T-helper 17 cell (primary cell): ENCODE results near the gene TRMT44. TPM values are rescaled to one million over a fixed set of nuclear protein-coding genes. Genes with fewer than 3 reads are reported as not detected.

ENCODE experiments used
- ATAC-seq: fragments of 150-1000 bp; cut with Tn5 transposase; 2 replicates; pipeline ENCODE4 v1.10.0; 2021; ENCODE audit warnings: mild to moderate bottlenecking, moderate library complexity
- DNase-seq, 3 donors: peaks; one replicate each; pipeline versions ENCODE4 v3.0.0 to v3.0.0-alpha.2; 2020 to 2021
- H3K9me3 ChIP-seq: one replicate; pipeline ENCODE4 v1.7.0; 2013; ENCODE audit warnings: low read length, mild to moderate bottlenecking; ENCODE audit not compliant: control insufficient read depth, poor library complexity, severe bottlenecking
- H3K27ac Mint-ChIP-seq: one replicate; pipeline ENCODE4 v1.8.0; 2022; ENCODE audit warnings: mild to moderate bottlenecking, moderate library complexity, mixed read lengths
- H3K27me3 Mint-ChIP-seq: one replicate; pipeline ENCODE4 v1.8.0; 2022; ENCODE audit warnings: mixed read lengths
- H3K36me3 Mint-ChIP-seq: one replicate; pipeline ENCODE4 v1.8.0; 2022; ENCODE audit warnings: low read depth, mixed read lengths
- H3K4me1 Mint-ChIP-seq: one replicate; pipeline ENCODE4 v1.8.0; 2022; ENCODE audit warnings: mild to moderate bottlenecking, mixed read lengths
- H3K4me3 Mint-ChIP-seq: one replicate; pipeline ENCODE4 v1.8.0; 2022; ENCODE audit warnings: mild to moderate bottlenecking, moderate library complexity, mixed read lengths
- total RNA-seq, 4 donors: library from RNA in 2 of 4; stranded (reverse) in 2 of 4; gene quantifications; one replicate each; pipeline ENCODE4 v1.2.3 and lab custom pipeline; 2022 to 2026

TRMT44 gene
- total RNA-seq, 2 donors from 2014 or later: 20.4 to 32.7 TPM

DNA sequence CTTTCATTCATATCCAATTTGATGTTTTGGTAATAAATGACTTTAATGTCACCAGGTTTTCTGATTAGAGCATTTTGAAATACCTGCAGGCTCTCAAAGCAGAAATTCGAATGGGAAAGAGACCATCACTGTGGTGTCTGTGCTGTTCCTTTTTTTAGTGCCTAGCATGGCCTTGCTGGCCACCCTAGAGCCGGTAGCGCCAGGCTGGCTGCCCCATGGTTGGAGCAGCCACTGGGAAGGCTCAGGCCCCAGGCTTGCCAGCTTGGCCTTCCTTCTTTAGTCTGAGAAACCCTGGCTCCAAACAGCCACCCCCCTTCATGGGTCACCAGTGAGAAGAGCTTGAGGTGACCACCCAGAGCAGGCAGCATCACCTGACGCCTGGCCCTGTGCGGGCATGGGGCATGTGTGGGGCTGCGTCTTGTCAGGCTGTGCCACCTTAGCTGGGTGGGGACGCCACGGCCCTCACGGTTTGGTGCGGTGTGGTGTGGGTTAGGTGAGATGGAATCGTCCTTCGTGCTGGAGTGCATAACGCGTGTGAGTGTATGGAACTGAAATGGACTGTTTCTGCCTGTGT is 30.0 kb downstream of the TRMT44 start:
- Mint-ChIP-seq H3K4me3 (peak overlapping the region; percentile 31), H3K36me3 (peaks cover 3% of the 10 kb centered on the region), H3K4me1 (peaks cover 3% of the 10 kb centered on the region), H3K27ac (no peak overlapping the region), H3K27me3 (no peaks in the 10 kb centered on the region)
- DNase-seq: no peak
- ATAC-seq: no peak
- no peaks in the 10 kb centered on the region for H3K9me3 ChIP-seq

DNA sequence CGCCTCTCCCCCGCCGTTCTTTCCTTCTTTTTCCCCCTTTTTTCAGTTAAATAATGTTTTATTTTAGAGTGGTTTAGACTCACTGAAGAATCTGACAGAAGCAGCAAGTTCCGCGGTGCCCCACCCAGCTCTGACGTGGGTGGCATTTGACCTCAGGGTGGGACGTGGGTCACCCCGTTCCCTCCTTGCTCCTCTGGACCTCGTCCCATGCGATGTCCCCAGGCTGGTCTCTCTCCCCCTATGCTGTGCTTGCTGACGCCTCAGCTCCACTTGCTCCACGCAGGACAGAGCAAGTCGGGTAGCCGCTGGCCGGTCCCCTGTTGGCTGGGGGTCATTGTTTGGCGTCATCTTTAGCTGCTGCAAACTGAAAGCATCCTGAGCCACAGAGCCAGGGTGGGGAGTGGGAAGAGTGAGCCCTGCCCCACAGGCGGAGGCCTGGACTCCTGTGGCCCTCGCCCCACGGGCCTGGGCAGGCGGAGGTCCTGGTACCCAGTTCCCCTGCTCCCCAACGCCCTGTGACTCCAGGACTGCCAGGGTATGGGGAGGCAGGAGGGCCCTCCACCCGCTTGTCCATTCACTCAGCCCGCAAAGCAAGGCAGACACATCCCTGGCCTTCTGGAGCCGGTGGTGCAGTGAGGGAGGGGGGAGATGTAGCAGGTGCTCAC is 30.8 kb downstream of the TRMT44 start:
- H3K4me3 Mint-ChIP-seq: no peak overlapping the region
- H3K27ac Mint-ChIP-seq: no peak overlapping the region
- no peaks in the 10 kb centered on the region for H3K9me3 ChIP-seq
- no peak for DNase-seq
- ATAC-seq: no peak
- H3K4me1 Mint-ChIP-seq: peaks cover 3% of the 10 kb centered on the region
- H3K27me3 Mint-ChIP-seq: no peaks in the 10 kb centered on the region
- H3K36me3 Mint-ChIP-seq: peaks cover 3% of the 10 kb centered on the region

DNA sequence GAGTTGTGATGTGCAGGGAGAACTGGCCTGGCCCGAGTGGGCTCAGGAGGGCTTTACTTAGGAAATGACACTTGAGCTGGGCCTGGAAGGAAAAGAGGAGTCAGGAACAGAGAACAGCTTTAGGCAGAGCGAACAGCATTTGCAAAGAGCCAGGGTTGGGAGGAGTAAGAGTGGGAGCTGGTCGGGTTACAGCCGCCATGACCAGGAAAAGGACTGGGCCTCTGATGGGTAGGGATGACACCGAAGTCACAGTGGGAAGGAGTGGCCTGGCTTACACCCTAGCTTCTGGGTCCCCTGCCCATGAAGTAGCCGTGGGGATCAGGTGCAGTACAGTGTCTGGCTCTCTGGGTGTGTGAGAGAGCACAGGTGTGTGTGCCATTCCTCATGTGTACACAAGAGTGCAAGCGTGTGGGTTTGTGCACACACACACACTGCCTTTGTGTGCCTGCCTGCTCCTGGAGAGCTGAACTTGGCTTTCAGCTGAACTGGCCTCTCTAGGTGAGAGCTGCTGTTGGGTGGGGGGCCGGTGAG is 31.6 kb downstream of the TRMT44 start:
- Mint-ChIP-seq H3K4me3 (no peak overlapping the region), H3K4me1 (peaks cover 3% of the 10 kb centered on the region), H3K27me3 (no peaks in the 10 kb centered on the region), H3K27ac (no peak overlapping the region), H3K36me3 (no peaks in the 10 kb centered on the region)
- DNase-seq (no peak), ATAC-seq (no peak)
- no peaks in the 10 kb centered on the region for H3K9me3 ChIP-seq

DNA sequence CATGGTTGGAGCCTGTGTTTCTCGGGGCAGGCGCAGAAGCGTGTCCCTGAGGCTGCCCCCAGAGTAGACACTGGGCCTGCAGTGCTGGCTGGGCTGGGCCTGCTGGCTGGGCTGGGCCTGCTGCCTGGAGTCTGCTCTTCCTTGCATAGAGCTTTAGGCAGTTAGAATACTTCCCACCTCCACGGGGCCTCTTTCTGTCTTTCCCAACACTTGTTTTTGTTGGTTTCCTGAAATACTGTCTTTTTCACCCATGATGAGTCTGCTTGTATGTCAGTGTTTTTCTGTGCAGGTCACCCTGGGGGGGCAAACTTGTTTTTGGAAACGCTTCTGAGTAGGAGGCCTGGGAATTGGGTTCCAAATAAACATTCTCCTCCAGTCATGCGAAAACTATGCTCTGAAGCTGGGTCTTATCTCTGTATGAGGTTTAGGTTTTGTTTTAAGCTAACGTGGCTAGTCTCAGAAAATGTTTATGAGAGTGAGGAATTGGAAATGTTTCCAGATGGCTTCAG is 32.2 kb downstream of the TRMT44 start:
- peaks cover 3% of the 10 kb centered on the region for H3K4me1 Mint-ChIP-seq
- no peak overlapping the region for H3K4me3 Mint-ChIP-seq
- H3K27ac Mint-ChIP-seq: peak overlapping the region; percentile 89
- no peak for DNase-seq
- no peaks in the 10 kb centered on the region for H3K27me3 Mint-ChIP-seq
- no peaks in the 10 kb centered on the region for H3K9me3 ChIP-seq
- ATAC-seq: no peak
- H3K36me3 Mint-ChIP-seq: no peaks in the 10 kb centered on the region

DNA sequence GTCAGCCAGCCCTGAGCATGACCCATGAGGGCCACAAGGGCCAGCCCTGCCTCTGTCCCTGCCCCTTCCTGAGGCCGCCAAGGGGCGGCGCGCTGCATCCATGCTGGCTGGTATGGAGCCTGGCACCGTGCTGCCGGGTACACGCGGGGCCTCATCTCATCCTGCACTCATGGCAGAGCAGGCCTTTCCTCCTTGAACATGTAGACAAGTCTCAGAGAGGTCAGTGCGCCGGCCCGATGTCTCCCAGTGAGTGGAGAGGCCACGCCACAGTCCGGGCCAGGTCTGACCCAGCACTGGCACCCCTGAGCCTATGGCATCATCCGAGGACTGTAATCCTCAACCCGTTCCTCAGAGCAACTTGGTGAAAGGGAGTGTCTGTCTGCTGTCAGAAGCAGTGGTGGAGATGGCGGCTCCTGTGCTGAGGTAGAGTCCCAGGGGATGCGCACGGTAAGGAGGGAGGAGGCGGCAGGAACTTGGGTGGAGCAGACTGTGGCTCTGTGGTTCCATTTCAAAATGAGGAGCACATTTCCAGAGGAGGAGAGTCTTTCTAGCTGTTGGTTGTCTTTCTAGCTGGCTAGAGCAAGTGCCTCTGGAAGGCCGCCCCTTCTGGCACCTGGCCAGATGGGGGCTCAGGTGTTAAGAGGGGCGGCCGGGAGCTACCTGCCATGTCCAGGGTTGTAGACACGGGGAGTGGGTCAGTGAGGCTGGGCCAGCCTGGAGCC is 32.8 kb downstream of the TRMT44 start:
- no peaks in the 10 kb centered on the region for H3K36me3 Mint-ChIP-seq
- DNase-seq (no peak), ATAC-seq (no peak)
- no peaks in the 10 kb centered on the region for H3K9me3 ChIP-seq
- no peak overlapping the region for H3K4me3 Mint-ChIP-seq
- peaks cover 3% of the 10 kb centered on the region for H3K4me1 Mint-ChIP-seq
- no peaks in the 10 kb centered on the region for H3K27me3 Mint-ChIP-seq
- H3K27ac Mint-ChIP-seq: peak overlapping the region; percentile 89

DNA sequence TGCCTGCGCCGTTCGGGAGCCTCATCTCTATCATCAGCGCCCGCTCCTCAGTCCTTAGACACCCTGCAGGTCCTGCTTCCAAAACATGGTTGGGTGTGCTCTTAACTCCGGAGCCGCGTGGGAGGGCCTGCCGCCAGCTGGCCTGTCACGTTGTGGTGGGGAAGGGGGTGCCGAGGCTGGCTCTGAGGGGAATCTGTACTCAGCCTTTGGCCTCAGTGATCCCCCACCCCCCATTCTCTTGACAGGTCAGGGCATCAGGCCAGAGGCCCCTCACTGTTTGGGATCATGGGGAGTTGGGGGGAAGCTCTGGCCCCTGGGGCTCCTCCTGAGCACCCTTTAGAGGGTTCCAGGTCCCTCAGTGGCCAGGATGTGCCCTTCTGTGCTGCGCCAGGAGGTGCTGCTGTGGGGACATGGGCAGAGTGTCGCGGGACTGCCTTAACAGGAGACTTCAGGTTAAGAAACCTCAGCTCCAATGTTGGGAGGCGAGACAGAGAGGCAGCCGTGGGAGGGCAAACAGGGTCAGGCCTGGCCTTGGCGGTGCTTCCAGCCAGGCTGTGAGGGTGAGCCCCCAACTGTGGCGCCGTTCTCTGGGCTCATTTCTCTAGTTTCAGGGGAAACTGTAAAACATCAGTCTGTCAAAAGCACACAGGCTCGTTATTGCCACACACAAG is 33.5 kb downstream of the TRMT44 start:
- no peak for ATAC-seq
- Mint-ChIP-seq H3K27me3 (no peaks in the 10 kb centered on the region), H3K36me3 (no peaks in the 10 kb centered on the region), H3K27ac (no peak overlapping the region), H3K4me3 (no peak overlapping the region), H3K4me1 (peaks cover 3% of the 10 kb centered on the region)
- no peaks in the 10 kb centered on the region for H3K9me3 ChIP-seq
- DNase-seq: no peak

DNA sequence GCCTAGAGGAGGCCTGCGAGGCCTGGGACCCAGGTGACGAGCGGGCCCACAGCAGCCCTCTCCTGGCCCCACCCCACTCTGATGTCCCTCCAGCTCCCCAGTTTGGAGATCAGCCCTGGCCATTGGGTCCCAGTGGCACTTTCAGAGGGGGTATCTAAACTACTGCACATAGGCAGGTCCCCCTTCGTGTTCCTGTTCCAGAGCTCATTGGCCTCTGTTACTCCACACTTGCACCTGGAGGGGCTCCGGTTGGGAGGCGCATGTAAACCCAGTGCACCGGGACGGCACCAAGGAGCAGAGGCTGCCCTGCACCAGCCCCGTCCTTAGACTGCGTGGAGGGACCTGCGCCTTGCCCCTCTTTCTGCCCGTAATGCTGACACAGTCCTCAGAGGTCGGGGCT is 34.3 kb downstream of the TRMT44 start:
- H3K27ac Mint-ChIP-seq: no peak overlapping the region
- H3K27me3 Mint-ChIP-seq: no peaks in the 10 kb centered on the region
- ATAC-seq (no peak), DNase-seq (no peak)
- no peaks in the 10 kb centered on the region for H3K36me3 Mint-ChIP-seq
- H3K4me1 Mint-ChIP-seq: peaks cover 4% of the 10 kb centered on the region
- no peaks in the 10 kb centered on the region for H3K9me3 ChIP-seq
- H3K4me3 Mint-ChIP-seq: no peak overlapping the region

DNA sequence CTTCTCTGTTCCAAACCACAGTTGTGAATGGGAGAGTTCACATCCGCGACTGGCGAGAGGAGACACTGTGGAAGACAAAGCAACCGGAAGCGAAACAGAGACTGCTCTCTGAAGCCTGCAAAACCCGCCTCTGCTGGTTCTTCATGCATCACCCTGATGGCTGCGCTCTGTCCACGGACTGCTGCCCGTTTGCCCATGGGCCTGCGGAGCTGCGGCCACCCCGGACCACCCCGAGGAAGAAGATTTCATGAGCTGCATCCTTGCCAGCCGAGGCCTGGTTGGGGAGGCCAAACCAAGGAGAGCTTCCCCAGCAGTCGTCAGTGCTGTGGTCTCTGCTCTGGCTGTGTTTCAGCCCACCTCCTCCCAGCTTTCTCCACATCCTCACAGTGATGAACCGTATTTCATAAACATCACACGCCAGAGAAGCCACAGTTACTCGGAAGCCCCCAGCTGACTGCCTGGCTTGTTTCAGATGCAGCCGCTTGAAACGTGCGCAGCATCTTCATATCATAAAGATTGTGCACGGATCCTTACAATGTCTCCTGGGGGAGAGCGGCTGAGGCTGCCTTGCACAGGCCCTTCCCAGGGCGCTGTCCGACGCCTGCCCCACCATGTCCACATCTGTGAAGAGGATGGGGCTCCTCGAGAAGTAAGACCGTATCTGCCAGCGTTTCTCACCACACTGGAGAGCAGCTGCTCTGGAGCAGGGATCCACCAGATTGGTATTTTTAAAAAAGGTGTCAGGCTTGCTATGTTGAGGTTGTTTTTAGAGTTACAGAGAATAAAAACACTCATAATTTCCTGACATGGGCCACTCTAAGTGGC is 35.4 kb downstream of the TRMT44 start:
- no peak for ATAC-seq
- H3K36me3 Mint-ChIP-seq: no peaks in the 10 kb centered on the region
- no peak for DNase-seq
- no peaks in the 10 kb centered on the region for H3K9me3 ChIP-seq
- no peak overlapping the region for H3K27ac Mint-ChIP-seq
- no peak overlapping the region for H3K4me3 Mint-ChIP-seq
- H3K27me3 Mint-ChIP-seq: no peaks in the 10 kb centered on the region
- H3K4me1 Mint-ChIP-seq: peaks cover 5% of the 10 kb centered on the region

DNA sequence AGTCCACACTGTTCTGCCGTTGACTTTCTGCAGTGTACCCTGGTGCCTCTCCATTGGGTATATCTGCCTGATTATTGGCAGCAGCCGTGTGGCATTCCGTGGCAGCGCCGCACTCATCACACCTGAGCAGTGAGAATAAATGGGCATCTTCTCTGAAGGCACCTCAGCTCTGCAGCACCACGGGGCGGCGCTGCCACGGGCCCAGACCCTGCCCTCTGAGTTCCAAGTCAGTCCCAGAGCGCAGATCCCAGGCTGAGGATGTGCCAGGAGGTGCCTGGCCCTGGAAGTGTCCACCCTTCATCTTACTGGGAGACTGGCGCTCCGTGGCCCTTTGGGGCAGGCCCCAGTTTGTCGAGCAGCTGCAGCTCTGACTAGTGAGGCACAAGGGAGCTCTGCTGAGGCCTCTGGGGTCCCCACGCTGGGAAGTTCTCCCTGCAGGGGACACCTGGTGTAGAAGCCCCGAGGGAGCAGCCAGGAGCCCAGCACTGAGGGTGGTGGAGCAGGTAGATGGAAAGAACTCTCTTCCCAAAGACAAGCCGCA is 36.6 kb downstream of the TRMT44 start:
- H3K27me3 Mint-ChIP-seq: no peaks in the 10 kb centered on the region
- no peak for ATAC-seq
- H3K27ac Mint-ChIP-seq: no peak overlapping the region
- H3K4me3 Mint-ChIP-seq: no peak overlapping the region
- H3K4me1 Mint-ChIP-seq: peaks cover 7% of the 10 kb centered on the region
- no peaks in the 10 kb centered on the region for H3K36me3 Mint-ChIP-seq
- no peak for DNase-seq
- H3K9me3 ChIP-seq: no peaks in the 10 kb centered on the region

DNA sequence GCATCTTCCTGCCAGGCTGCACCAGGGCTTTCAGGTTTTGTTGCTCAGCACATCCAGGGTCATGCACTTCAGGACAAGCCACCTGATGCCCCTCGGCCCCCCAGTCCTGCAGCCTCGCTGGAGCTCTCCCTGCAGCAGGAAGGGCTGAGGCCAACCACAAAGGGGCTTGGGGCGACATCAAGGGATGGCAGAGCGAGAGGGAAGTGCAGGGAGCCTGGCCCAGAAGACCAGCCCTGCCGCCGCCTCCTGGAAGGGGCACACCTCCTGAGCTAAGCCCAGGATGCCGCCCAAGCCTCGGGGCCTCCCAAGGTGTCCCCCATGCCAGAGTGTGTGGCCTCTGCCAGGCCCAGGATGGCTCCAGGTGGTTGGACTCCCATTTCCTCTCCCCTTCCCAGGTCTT is 37.1 kb downstream of the TRMT44 start:
- no peaks in the 10 kb centered on the region for H3K9me3 ChIP-seq
- no peak overlapping the region for H3K27ac Mint-ChIP-seq
- no peak for ATAC-seq

DNA sequence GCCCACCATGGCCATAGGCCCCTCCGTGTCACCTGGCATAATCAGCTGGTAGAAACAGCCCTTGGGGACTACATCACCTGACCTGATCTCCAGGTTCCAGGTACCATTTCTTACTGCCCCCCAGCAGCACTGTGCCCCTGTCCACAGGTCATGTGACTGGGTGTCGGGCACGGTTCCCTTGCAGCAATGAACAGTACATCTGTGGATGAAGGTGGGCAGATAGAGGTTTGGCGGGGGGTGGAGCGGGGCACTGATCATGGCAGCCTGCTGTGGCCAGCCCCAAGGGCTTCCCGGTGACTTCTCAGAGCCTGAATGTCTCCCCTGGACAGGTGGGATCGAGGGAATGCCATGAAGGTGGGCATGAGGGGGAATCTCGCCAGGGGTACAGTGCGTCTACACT is 37.8 kb downstream of the TRMT44 start:
- Mint-ChIP-seq H3K27ac (no peak overlapping the region), H3K4me1 (peaks cover 7% of the 10 kb centered on the region), H3K4me3 (no peak overlapping the region), H3K27me3 (no peaks in the 10 kb centered on the region), H3K36me3 (no peaks in the 10 kb centered on the region)
- no peak for ATAC-seq
- H3K9me3 ChIP-seq: no peaks in the 10 kb centered on the region
- no peak for DNase-seq

More for the DNA sequence above, 37.1 kb downstream of the TRMT44 start:
- Mint-ChIP-seq H3K36me3 (no peaks in the 10 kb centered on the region), H3K27me3 (no peaks in the 10 kb centered on the region), H3K4me3 (no peak overlapping the region), H3K4me1 (peaks cover 7% of the 10 kb centered on the region)
- DNase-seq: no peak
